ENCODE measurements around the gene KCND3. TPM values are rescaled to one million over a fixed set of nuclear protein-coding genes. Genes with fewer than 3 reads are reported as not detected.

KCND3 gene
- total and polyA plus RNA-seq, 2 of the 4 experiments (the other 2 are of a cell fraction) = under 0.01 to 0.03 TPM

- no peak for DNase-seq
- CTCF ChIA-PET = interaction anchor here (0.9 to 1.1 kb wide), 3 partner anchors 23 to 126 kb away, joined by 3 to 5 read pairs (median 3); no protein-coding TSS in a partner anchor
- Histone ChIP-seq H3K36me3 (ENCODE audit: control insufficient read depth, insufficient read depth, low read length) (no peaks in the 10 kb centered on the region), H3K4me1 (ENCODE audit: control insufficient read depth, insufficient read depth, low read length) (peaks cover 37% of the 10 kb centered on the region), H2AK9ac (replicated peaks; ENCODE audit: low read depth, low read length, poor library complexity) (peak overlapping the region; percentile 89), H2BK15ac (ENCODE audit: low read depth, low read length) (0 out of 3 replicates have a peak overlapping the region, but pooled peaks have one; percentile 12), H4K8ac (ENCODE audit: low read depth in 2 of 2, low read length in 2 of 2) (peak overlapping the region in 1 of 2 experiments; percentile 73; a peak in 2 of 4 replicates), H3K27me3 (ENCODE audit: control insufficient read depth, insufficient read depth, low read length) (no peaks in the 10 kb centered on the region), H3K56ac (ENCODE audit: extremely low read depth, insufficient read depth, low read length) (no peak overlapping the region), H2AFZ (replicated peaks; ENCODE audit: low read length, poor library complexity) (peak overlapping the region; percentile 92), H3K27ac (ENCODE audit: insufficient read depth, low read length) (peak overlapping the region; percentile 38; the same call in 1 of the 2 replicates), H3K23ac (ENCODE audit: low read depth, low read length) (peak overlapping the region; percentile 67; the same call in 1 of the 2 replicates), H3K4me2 (ENCODE audit: low read depth, low read length) (peak overlapping the region; percentile 60), H3K4me3 (ENCODE audit: insufficient read depth, low read depth, low read length) (peak overlapping the region; percentile 65; the same call in 1 of the 2 replicates), H3K14ac (replicated peaks; ENCODE audit: low read depth, low read length) (peak overlapping the region; percentile 64; the same call in 1 of the 2 replicates), H3K4ac (ENCODE audit: low read depth, low read length) (peak overlapping the region; percentile 90), H2BK120ac (ENCODE audit: low read depth, low read length) (peak overlapping the region; percentile 37; the same call in 1 of the 2 replicates), H4K20me1 (ENCODE audit: insufficient read depth, low read length) (peaks cover 3% of the 10 kb centered on the region; the same call in 1 of the 2 replicates), H3K9me1 (ENCODE audit: insufficient read depth, low read length) (peaks cover 38% of the 10 kb centered on the region), H2BK5ac (ENCODE audit: low read depth, low read length, poor library complexity, severe bottlenecking) (peak overlapping the region; percentile 37), H2AK5ac (ENCODE audit: low read depth, low read length) (peak overlapping the region; percentile 60; the same call in 1 of the 2 replicates), H4K5ac (ENCODE audit: low read depth, low read length) (peak overlapping the region; percentile 58; the same call in 1 of the 2 replicates), H3K79me1 (ENCODE audit: low read depth in 1 of 2, low read length in 2 of 2) (peaks cover 18 to 64% of the 10 kb centered on the region in 2 experiments; a peak in 2 of 4 replicates), H3K9me3 (ENCODE audit: control insufficient read depth, insufficient read depth, low read length) (no peaks in the 10 kb centered on the region), H3K18ac (ENCODE audit: low read depth, low read length) (peak overlapping the region; percentile 40; the same call in 1 of the 2 replicates), H2BK20ac (ENCODE audit: low read depth, low read length) (peak overlapping the region; percentile 53; the same call in 1 of the 2 replicates), H4K91ac (ENCODE audit: insufficient read depth, low read depth, low read length) (peak overlapping the region; percentile 44), H3K9ac (ENCODE audit: low read depth, low read length) (peak overlapping the region; percentile 47; the same call in 1 of the 2 replicates)
- ATAC-seq (ENCODE audit: low read depth) = no peak
- POLR2A ChIA-PET (ENCODE audit: unreplicated experiment) = interaction anchor here (1.4 kb wide), 1 partner anchor 18 kb away, joined by 4 read pairs; the partner anchor contains the start of gene DDX20
- dilution Hi-C loops (cut with HindIII; ENCODE audit: low sequenced_read_pairs, unreplicated experiment) (no loop called here), intact Hi-C loops (cut with micrococcal nuclease) (no loop called here), in situ Hi-C loops (cut with MboI; ENCODE audit: low sequenced_read_pairs) (no loop called here)
- whole genome bisulfite sequencing, 2 experiments (ENCODE audit: extremely low coverage in 2 of 2, insufficient read length in 1 of 2) = no CpG with 5 or more reads among the region's 8 CpGs
- BruUV-seq (replicated peaks) = TSS peak; percentile 49
- TF ChIP-seq CEBPB (IDR thresholded peaks at IDR 0.05; ENCODE audit: low read depth, low read length) (no peak), USF2 (IDR thresholded peaks at IDR 0.05; ENCODE audit: low read depth, low read length) (no peak), RCOR1 (IDR thresholded peaks at IDR 0.05; ENCODE audit: insufficient replicate concordance, low read length) (no peak), RFX5 (IDR thresholded peaks at IDR 0.05; ENCODE audit: low read depth, low read length) (no peak), SMC3 (IDR thresholded peaks at IDR 0.05; ENCODE audit: low read depth, low read length) (no peak), RAD21 (IDR thresholded peaks at IDR 0.05; ENCODE audit: low read length) (no peak), MXI1 (IDR thresholded peaks at IDR 0.05; ENCODE audit: borderline replicate concordance, low read depth, low read length) (no peak), BHLHE40 (IDR thresholded peaks at IDR 0.05; ENCODE audit: low read depth, low read length) (no peak), FOS (IDR thresholded peaks at IDR 0.05; ENCODE audit: low read depth, low read length) (no peak), MAZ (IDR thresholded peaks at IDR 0.05; ENCODE audit: borderline replicate concordance, low read depth, low read length) (no peak), CHD1 (IDR thresholded peaks at IDR 0.05; ENCODE audit: low read depth, low read length) (no peak)
These were observed 252.0 kb downstream of the KCND3 start for GRCh38 chr1:111737216-111738132.

Data from IMR-90 (cell line).